NCI-H1436 (cell line): ENCODE data around the gene RPS6KC1.

Source experiments
- DNase-seq: peaks from one replicate; lab custom pipeline; 2025; lab: John Stamatoyannopoulos, UW

The RPS6KC1 gene

DNA sequence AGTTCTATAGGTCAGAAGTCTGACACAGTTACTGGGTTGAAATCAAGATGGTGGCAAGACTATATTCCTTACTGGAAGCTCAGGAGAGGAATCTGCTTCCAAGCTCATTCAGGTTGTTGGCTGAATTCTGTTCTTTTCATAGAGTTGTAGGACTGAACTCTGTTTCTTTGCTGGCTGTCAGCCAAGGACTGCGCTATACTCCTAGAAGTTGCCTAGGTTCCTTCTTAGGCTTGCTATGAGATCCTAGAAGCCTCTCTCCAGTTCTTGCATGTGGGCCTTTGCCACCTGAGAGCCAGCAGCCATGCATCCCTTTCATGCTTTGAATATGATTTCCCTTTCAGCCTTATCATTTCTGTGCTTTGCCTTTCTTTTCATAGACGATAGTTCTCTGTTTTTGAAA, 176.4 kb downstream of the RPS6KC1 start:
- DNase-seq: no peak

DNA sequence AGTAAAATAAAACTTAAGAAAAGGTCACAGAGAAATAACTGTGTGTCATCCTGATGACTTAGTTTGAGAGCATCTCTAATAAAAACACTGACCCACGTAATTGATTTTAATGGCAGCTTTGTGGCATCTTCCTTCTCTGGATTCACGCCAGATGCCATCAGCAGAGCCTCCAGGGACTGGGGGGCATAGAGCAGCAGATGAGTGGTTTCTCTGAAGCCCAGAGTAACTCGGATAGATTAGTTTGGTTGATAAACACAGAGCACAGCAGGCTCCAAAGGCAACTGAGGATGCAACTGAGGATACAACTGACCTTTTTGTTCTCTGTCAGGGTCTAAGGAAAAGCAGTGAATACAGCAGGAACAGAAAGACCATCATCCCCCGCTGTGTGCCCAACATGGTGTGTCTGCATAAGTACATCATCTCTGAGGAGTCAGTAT, 180.8 kb downstream of the RPS6KC1 start:
- DNase-seq: peak; percentile 56

DNA sequence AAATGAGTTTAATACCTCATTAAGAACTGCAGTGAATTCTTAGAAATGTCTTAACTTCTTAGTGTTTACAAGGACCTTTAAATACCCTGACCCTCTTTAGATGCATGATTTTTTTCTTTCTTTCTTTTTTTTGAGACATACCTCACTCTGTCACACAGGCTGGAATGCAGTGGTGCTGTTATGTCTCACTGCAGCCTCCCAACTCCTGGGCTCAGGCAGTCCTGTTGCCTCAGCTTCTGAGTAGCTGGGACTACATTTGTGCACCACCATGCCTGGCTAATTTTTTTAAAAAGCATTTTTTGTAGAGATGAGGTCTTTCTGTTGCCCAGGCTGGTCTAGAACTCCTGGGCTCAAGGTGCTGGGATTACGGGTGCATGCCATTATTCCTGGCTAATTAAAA, 191.8 kb downstream of the RPS6KC1 start:
- DNase-seq: no peak

DNA sequence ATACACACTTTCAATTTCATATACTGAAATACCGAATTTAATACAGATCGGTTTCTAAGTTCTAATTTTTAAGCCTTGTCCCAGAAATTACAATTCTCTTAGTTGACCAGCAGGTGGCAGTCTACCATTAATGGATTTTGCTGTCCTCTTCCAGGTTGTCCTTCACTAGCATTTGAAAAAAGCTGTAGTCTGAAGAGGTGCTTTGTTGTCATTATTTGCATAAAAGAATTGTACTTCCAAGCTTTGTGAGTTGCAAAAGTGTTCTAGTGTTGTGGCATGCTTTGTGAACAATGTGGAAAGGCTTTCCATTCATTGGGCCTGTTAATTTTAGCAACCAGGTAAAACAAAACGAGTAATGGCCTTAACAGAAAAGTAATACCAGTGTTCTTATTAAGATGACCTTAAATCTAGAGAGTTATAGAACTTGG, 193.6 kb downstream of the RPS6KC1 start:
- peak; percentile 59 for DNase-seq

DNA sequence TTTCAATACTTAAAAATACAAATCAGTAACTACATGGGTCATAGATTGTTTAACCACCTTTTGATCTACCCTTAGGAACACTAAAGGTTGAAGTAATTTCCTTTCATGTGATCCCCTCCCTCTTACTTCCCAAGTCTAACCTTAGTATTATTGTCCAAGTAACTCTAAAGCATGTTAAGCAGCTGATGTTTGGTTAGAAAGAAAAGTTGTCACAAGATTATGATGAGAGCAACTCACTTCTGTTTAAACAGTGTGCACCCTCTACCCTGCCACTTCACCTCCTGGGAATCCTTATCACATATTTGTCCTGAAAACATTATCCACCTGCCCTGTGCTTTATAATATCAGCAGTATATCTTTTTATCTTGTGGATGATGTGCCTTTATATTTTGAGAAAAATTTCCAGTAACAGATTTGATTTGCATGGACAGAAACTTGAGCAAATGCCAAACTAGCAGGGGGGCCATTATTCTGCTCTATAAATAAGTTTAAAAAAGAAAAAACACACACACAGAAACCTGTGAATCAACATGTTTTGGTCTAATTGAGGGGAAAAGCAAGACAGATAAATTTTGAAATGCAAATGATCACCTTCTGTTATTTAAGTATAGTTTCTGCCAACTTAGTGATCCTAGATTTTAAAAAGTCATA, 194.3 kb downstream of the RPS6KC1 start:
- DNase-seq: no peak

DNA sequence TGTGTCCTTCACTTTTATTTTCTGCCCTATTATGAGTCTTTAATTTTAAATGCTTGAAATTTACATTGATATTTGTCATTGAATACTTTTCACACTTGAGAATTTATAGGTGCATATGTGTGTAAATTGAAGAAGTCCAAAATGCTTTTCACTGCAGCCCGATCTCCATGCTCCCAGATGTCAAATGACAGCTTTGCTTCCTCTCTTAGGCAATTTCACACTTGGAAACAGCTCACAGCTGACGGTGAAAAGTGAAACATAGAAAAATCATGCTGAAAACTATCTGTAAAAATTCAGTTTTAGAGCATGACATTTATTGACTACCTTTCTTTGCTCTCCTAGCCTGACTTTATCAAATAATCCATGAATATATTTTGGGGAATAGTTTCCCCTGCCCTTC, 196.0 kb downstream of the RPS6KC1 start:
- DNase-seq: no peak

DNA sequence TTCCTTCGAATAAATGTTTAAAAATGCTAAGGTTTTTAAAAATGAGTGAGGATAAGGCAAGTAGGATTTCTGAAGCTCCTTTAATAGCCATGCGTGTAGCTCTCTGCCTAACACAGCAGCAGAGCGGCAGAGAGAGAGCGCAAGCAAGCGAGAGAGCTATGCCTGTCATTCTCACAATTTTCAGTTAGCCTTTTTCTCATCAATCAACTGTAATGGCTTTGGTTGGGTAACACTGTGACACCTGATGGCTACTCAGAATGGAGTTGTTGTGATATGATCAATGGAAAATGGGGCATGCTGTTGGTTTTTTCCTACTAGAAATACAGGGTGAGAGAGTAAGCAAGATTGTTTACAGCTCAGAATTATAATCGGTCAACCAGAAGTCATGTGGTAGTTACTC, 198.4 kb downstream of the RPS6KC1 start:
- no peak for DNase-seq

DNA sequence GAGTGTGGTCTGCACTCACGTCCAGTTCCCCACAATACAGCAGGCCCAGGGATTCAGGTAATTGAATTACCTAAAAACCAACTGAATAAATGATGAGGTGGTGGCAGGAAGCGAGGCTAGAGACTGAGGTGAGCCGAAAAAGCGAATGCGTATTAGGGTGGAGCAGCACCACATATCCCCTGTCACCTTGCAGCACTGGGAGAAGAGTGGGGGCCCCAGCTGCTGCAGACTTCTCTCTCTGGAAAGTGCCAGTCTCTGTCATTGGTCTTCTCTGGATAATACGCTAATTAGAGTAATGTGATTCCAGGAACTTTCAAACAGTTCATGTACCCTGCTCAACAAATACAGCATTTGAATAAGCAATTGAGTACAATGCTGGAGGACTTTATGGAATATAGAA, 199.0 kb downstream of the RPS6KC1 start:
- no peak for DNase-seq

DNA sequence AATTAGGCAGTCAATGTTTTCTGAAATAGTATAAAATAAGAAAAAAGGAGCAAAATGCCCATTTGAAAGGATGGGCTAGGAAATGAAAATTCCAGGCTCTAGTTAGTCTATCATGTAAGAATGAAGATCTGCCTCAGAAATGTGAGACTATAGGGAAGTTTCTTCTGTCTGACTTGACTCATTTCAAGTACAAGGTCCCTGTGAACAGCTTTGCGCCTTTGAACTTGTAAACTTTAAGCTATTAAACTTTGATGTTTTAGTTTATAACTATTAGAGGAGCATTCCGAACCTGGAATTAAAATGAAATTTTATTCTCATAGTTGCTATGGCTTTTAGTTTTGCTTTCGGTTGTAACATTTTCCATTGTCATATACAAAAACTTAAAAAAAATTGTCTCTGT, 199.4 kb downstream of the RPS6KC1 start:
- DNase-seq: no peak

DNA sequence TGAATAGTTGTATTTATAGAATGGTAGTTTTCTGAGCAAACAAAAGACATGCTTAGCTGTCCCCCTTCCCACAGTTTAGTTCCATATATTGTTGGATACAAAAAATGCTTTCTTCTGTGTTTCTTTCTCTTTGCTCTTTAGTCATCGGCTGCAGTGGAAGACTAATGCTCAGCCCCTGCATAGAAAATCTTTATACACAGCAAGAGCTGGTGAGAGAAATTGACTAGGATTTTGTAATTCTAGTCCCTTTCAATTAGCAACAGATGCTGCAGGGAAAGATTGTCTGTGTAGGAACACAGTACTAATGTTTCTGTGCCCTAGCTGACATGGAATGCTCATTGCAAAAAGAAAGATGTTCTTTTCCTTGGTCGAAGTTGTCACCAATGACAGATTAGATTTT, 200.9 kb downstream of the RPS6KC1 start:
- no peak for DNase-seq

DNA sequence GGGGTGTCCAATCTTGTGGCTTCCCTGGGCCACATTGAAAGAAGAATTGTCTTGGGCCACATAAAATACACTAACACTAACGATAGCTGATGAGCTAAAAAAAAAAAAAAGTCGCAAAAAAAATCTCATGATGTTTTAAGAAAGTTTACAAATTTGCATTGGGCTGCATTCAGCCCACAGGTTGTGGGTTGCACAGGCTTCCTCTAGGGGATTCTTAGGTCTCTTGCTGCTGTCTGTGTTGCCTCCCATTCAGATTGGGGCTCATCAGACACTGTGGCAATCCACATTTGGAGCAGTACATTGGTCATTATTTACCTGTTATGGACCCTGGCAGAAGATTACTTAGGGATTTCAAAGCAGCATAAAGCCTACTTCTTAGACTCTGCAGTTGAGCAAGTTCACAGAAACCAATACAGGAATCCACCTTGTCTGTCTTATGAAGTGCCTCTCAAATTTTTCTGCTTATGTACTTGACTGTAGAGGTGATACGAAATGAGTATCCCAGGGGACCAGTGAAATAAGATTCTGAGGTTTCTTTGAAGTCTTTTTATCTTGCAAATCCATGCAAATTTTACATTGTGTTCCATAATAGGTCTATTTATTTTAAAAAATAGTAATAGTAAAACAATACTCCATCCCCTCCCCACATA, 205.5 kb downstream of the RPS6KC1 start:
- DNase-seq: peak; percentile 21

DNA sequence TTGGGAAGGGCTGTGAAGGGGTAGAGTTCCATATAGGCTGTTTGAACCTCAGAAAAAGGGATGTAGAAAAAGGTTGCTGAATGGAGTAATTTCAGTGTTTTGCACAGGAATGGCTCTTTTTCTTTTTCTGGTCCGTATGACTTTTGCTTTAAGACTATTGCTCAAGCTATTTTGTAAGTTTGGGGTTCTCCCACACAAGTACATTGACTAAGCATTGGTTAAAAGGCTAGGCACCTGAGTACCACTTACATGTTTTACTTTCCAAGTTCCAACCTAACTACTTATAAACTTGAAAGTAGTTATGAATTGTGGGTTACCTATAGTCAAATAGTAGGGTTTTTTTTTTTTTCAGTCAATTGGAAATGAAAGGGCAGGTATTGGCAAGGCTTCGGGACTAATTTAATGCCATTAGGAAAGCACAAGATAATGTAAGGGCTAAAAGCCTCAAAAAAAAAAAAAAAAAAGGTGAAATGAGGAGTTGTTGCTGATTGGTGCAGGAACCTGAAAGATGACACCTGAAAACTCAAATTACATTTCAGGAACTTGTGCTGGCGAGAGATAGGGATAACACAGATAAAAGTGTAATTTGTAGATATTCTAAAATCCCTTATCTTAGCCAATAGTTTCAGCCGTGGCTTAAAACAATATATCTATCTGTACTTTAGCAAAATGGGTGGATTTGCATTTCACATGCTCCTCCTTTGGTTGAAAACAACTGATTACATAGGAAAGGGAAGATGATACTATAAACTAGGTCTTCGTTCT, 209.5 kb downstream of the RPS6KC1 start:
- no peak for DNase-seq

DNA sequence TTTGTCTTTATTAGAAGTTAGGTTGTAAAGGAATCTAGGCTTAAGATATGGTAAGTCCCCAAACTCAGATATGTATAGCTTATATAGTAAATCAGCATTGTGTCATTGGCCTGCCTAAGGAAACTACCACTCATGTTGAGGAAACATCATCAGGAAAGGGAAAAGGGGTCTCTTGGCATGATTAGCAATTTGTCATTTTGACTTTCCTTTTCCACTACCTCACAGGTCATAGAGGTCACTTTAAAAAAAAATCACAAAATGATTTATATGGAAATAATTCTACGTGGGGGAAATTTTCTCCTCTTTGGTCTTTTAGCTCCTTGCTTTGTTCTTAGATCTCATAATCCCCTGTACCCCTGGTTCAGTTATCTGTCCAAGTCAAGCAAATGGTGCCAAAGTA, 213.5 kb downstream of the RPS6KC1 start:
- DNase-seq: no peak

DNA sequence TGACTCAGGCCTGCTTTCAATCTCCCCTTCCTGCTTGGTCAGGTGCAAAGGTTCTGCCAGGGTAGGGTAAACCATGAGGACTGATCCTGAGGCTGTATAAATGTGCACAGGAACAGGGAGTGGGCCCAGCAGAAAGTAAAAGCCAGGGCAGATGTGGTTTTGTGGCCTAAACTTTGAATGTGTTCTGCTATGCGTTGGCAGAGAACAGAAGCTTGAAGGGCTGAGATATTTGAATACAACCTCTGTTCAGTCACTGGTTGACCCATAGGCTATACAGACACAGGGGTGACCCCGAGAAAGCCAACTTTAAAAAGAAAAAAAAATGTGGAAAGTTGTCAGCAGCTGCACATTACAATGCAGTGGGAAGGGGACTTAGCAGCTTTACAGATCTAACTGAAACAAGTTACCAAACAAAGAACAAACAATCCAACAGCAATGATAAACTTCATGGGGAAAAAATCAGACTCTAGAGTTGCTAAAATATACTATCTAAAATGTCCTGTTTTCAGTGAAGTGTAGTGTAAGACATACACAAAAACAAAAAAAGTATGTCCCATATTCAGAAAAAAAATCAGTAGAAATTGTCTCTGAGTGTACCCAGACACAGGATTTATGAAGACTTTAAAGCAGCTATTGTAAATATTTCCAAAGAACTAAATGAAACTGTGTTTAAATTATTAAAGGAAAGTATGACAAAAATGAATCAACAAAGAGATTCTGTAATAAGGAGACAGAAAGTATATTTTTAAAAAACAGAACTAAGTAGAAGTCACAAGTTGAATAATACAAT, 216.1 kb downstream of the RPS6KC1 start:
- DNase-seq: no peak

DNA sequence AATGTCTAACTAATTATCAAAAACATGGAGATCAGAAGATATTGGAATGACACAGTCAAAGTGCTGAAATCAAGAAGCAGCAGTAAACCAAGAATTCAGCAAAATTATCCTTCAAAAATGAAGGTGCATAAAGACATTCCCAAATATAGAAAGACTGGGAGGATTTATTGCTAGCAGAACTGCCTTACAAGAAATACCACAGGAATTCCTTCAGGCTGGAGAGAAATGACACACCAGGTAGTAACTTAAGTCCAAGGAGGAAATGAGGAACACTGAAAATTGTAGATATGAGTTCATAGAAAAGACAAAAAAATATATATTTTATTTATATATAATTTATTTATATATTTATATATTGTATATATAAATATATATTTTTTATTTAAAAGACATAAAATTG, 217.2 kb downstream of the RPS6KC1 start:
- no peak for DNase-seq

DNA sequence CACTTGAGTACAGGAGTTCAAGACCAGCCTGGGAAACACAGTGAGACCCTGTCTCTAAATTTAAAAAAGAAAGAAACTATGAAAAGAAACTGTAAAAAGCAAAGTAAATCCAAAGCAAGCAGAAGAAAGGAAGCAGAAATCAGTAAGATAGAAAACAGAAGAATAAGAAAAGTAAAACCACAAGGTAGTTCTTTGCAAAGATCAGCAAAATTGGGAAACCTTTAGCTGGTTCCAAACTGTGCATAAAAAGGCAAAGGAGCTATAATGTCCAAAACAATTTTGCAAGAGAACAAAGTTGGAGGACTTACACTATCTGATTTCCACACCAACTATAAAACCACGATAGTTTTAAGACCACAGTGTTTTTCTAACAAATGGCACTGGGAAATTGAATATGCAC, 218.8 kb downstream of the RPS6KC1 start:
- no peak for DNase-seq

DNA sequence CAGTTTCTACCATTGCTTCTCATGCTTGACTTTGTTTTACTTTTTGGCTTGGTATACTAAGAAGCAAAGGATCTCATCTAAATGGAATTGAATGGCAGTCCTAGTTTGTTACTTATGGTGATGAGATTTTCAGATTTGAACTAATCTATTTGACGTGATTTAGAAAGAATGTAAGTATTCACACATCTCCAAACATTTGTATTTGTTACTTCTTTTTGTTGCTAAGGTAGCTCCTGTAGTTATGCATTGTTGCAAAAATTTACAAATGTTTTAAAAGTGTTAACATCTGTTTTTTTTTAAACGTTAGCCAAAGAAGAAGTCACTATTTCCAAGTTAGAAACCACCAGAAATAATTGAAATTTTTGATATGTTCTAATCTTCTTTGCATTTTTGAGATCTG, 222.5 kb downstream of the RPS6KC1 start:
- no peak for DNase-seq

DNA sequence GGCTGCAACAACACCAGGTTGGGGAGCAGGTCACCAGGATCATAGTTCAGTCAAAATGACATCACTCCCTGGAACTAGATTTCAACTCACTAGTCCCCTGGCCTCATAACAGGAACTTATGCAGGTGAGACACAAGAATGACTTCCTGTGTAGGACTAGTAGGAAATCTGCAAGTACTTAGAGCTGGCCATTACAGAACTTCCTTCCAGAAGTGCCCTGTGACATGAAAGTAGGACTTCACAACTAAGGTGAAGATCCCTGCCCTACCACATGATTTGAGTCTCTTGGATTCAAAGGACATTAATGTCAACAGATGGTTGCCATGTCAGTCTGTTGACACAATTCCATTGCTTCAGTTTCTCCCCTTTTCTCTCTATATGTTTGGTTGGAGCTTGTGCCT, 223.1 kb downstream of the RPS6KC1 start:
- no peak for DNase-seq

DNA sequence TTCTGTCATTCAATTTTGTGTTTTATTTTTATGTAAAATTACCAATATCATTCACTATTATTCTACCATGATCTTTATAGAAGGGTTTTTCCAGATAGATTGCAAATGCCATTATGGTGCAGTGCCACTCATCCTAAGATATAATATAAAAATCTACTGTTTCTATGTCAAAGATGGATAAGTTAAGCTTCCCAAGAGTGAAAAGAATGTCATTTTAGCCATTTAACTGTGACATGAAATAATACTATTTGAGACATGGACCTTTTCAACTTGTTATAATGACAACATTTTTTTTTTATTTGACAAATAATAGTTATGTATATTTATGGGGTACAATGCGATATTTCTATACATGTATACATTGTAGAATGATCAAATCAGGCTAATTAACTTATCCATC, 224.3 kb downstream of the RPS6KC1 start:
- no peak for DNase-seq

DNA sequence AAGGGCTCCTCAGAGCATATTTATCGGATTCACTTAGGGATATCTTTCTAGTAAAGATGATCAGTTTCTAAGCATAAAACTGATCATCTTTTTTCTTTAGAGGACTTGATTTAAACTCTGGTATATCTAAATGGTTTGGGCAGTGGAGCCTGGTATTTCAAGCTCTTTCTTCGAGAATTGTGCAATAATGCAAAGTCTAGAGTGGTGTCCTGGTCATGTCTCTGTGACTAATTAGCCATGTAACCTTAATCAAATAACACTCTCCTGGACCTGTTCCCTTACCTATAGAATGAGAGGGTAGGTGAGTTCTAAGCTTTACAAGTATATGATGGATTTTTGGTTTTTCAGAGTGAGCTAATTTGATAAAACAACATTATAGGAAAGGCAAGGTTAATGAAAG, 225.2 kb downstream of the RPS6KC1 start:
- no peak for DNase-seq

DNA sequence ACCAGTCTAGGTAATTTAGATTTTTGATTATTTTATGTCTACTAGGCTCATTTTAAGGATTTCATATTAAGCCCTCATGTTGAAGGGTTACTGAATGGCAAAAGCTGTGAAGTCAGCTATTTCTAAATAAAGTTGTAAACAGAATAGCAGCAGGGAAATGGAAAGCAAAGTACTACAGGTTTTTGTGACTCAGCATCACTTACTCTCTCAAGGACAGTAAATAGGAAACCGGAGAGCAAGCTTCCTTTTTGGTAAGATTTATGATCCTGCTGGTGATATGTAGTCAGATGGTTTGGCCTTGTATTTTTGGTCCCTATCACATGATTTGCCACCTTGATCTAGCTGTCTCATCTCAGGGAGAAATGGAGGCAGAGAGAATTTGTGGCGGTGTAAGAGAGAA, 226.0 kb downstream of the RPS6KC1 start:
- DNase-seq: no peak

DNA sequence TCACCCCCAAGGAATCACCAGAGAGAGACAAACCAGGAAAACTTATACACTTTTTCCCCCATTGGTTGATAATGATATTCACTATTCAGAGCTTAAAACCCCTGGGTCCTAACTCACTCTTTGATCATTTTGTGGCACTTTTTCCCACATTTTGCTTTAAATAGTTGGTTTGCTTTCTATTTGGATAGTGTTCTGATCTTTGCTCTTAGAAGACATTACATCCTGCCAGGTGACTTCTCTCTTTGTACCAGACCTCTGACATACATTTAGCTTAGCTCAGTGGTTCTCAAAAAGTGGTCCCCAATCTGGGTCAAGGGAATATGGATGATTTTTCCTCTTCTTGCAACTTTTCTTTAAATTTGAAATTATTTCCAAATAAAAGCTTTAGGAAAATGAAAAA, 228.4 kb downstream of the RPS6KC1 start:
- DNase-seq: no peak
